Esophagus squamous epithelium (tissue), 5 donors: ENCODE data around the gene TDRD12. TPM values are rescaled to one million over a fixed set of nuclear protein-coding genes. Genes with fewer than 3 reads are reported as not detected.
"Not testable (repeated sequence)": the region's sequence is repeated elsewhere in the genome, so short reads cannot be mapped to it uniquely, and the experiment has no call there.

ENCODE experiments used
- DNase-seq: peaks from one replicate; lab custom pipeline; 2025; lab: John Stamatoyannopoulos, UW
- H3K27ac ChIP-seq, 4 donors: fragments of 200-600 bp; sonication (generic); one replicate each; pipeline ENCODE4 v1.5.1; 2016 to 2019; ENCODE audit warnings: mild to moderate bottlenecking in 1 of 4
- H3K27me3 ChIP-seq, 4 donors: fragments of 200-600 bp; sonication (generic); 1 replicate in 3 of 4; 2 replicates in 1 of 4; pipeline versions ENCODE4 v1.5.1 to v1.6.0; 2017 to 2021; ENCODE audit warnings: antibody characterized with exemption in 1 of 4
- H3K36me3 ChIP-seq, 3 donors: fragments of 200-600 bp; sonication (generic); one replicate each; pipeline ENCODE4 v1.5.1; 2016 to 2019
- H3K4me1 ChIP-seq, 3 donors: fragments of 200-600 bp; sonication (generic); one replicate each; pipeline ENCODE4 v1.5.1; 2017 to 2019
- H3K4me3 ChIP-seq, 4 donors: fragments of 200-600 bp; sonication (generic); 1 replicate in 3 of 4; 2 replicates in 1 of 4; pipeline ENCODE4 v1.5.1; 2016 to 2019; ENCODE audit warnings: mild to moderate bottlenecking in 2 of 4, moderate library complexity in 1 of 4
- H3K9me3 ChIP-seq, 3 donors: fragments of 200-600 bp; sonication (generic); one replicate each; pipeline ENCODE4 v1.5.1; 2016 to 2019
- CTCF ChIP-seq, 6 experiments: fragments of 450-650 bp in 4 of 6; fragments of 200-600 bp in 2 of 6; sonication (generic) in 2 of 6; IDR thresholded peaks; one replicate each; pipeline ENCODE4 v1.5.1; 2016 to 2019; ENCODE audit warnings: antibody characterized with exemption in 6 of 6, mild to moderate bottlenecking in 4 of 6, moderate library complexity in 4 of 6
- POLR2A ChIP-seq, 4 donors: fragments of 450-650 bp; IDR thresholded peaks; one replicate each; pipeline ENCODE4 v1.6.1; 2017; ENCODE audit warnings: antibody characterized with exemption in 4 of 4, mild to moderate bottlenecking in 4 of 4, moderate library complexity in 3 of 4
- WGBS, 2 donors: methylation state at CpG; one replicate each; pipeline ENCODE4 v1.1.5; 2018; 5-methylcytosine and 5-hydroxymethylcytosine counted together
- intact Hi-C: fragments of 100-400 bp; cut with DNase I; formaldehyde crosslinking; loops from one replicate; pipeline ENCODE4 v1.15.0; 2022
- total RNA-seq, 4 donors: library from RNA; depleted of rRNA; stranded (reverse); fragments of >200 nt; gene quantifications; one replicate each; pipeline ENCODE4 v1.1.0, GENCODE V29; 2016
- donor health status: DM: yes; HTN: yes; CAD: no.

TDRD12 gene
- total RNA-seq, 4 donors from 2014 or later = 0.18 to 1.7 (median 0.42) TPM; not detected in 1

GRCh38 chr19:32693151-32694108 lies 26.1 kb upstream of the TDRD12 start:
- TF ChIP-seq POLR2A (IDR thresholded peaks at IDR 0.05) = peak in 1 of 4 donors; percentile 15
- H3K4me1 ChIP-seq = peaks cover 32 to 68% (median 43%) of the 10 kb centered on the region in 3 donors
- H3K27me3 ChIP-seq, DNase-seq, H3K9me3 ChIP-seq, intact Hi-C loops: not testable (repeated sequence)
- peak overlapping the region; percentile 44 to 97 (median 84) for H3K27ac ChIP-seq
- WGBS, 2 donors = 74 to 75% methylated on average over 9 to 13 of the region's 20 CpGs
- peak overlapping the region; percentile 56 to 96 (median 80) for H3K4me3 ChIP-seq
- H3K36me3 ChIP-seq = peaks cover 0 to 30% (median 0%) of the 10 kb centered on the region in 3 donors

DNA sequence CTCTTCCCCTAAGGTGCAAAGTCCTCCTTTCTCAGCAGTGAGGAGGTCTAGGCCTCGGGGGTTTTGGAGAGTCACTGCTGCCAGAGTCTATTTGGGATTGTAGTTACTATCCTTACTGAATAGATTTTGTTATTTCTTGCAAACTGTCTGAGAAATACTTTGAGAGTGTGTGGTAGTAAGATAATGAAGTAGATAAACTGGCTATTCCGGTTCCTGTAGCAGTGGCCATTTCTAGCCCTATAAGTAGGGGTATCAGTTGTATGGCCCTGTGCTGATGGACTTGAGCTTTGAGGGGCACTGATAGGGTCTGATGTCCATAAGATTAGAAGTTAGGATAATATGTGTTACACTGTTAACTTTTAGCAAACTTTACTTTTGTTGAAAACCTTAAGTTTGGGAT lies 25.3 kb upstream of the TDRD12 start:
- Histone ChIP-seq H3K27ac (peak overlapping the region; percentile 44 to 97 (median 48)), H3K36me3 (peaks cover 0 to 39% (median 0%) of the 10 kb centered on the region in 3 donors), H3K4me3 (peak overlapping the region; percentile 3 to 96 (median 80)), H3K4me1 (peaks cover 32 to 68% (median 43%) of the 10 kb centered on the region in 3 donors)
- DNase-seq, intact Hi-C loops, H3K9me3 ChIP-seq, H3K27me3 ChIP-seq: not testable (repeated sequence)
- WGBS, 2 donors = 33 to 42% methylated on average over 2 of the region's 2 CpGs

GRCh38 chr19:32694851-32695250 lies 24.7 kb upstream of the TDRD12 start:
- Histone ChIP-seq H3K27ac (peak overlapping the region in 2 of 4 donors; percentile 46 to 97), H3K4me1 (peaks cover 32 to 65% (median 42%) of the 10 kb centered on the region in 3 donors), H3K36me3 (peaks cover 0 to 44% (median 4%) of the 10 kb centered on the region in 3 donors), H3K4me3 (peak overlapping the region in 3 of 4 donors; percentile 3 to 96 (median 91))
- H3K27me3 ChIP-seq, DNase-seq, intact Hi-C loops, H3K9me3 ChIP-seq: not testable (repeated sequence)
- 22 to 31% methylated on average over 2 of the region's 2 CpGs for WGBS, 2 donors

DNA sequence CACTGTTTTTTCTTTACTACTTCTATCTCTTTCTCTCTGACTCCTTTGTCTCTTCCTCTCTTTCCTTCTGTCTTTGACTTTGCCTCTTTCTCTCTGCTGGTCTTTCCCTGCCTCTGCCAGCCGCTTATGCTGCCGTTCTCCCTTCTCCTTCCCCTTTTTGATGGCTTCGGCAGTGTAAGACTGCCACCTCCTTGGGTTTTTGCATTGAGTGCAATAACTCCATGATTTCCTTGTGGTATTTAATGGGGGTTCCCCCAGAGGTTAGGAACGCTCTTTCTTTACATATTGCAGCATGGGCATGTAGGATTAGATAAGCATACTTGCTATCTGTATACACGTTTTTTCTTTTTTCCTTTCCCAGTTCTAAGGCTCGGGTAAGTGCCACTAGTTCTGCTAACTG lies 24.1 kb upstream of the TDRD12 start:
- H3K4me1 ChIP-seq = peaks cover 32 to 60% (median 39%) of the 10 kb centered on the region in 3 donors
- H3K9me3 ChIP-seq, H3K27me3 ChIP-seq, H3K27ac ChIP-seq, H3K4me3 ChIP-seq, DNase-seq, intact Hi-C loops: not testable (repeated sequence)
- H3K36me3 ChIP-seq = peaks cover 0 to 51% (median 7%) of the 10 kb centered on the region in 3 donors
- WGBS, 2 donors = 46 to 56% methylated on average over 6 of the region's 6 CpGs

DNA sequence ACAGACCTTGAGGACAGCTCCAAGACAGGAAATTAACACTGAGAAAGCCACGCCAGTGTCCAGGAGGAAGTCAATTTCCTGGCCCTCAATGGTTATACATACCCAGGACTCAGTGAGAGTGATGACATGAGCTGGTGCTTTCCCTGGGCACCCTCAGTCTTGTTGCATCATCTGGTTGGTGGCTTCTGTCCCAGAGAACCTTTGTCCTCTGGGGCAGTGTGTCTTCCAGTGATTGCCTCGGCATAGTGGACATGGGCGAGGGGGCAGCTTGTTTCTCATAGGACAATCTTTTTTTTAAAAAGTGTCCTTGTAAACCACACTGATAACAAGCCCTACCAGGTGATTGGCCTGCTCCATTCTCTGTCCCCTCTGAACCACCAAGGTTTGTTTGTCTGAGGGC lies 22.8 kb upstream of the TDRD12 start:
- DNase-seq, intact Hi-C loops, H3K27me3 ChIP-seq, H3K27ac ChIP-seq, H3K4me3 ChIP-seq, H3K9me3 ChIP-seq: not testable (repeated sequence)
- H3K36me3 ChIP-seq = peaks cover 0 to 53% (median 7%) of the 10 kb centered on the region in 3 donors
- WGBS, 2 donors = 58 to 89% methylated on average over 3 of the region's 3 CpGs
- H3K4me1 ChIP-seq = peaks cover 23 to 61% (median 32%) of the 10 kb centered on the region in 3 donors

DNA sequence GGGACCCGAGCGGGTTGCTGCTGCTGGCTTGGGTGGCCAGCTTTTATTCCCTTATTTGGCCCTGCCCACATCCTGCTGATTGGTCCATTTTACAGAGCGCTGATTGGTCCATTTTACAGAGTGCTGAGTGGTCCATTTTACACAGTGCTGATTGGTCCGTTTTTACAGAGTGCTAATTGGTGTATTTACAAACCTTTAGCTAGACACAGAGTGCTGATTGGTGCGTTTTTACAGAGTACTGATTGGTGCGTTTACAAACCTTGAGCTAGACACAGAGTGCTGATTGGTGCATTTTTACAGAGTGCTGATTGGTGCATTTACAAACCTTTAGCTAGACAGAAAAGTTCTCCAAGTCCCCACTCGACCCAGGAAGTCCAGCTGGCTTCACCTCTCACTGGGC lies 19.4 kb upstream of the TDRD12 start:
- H3K27me3 ChIP-seq, H3K4me3 ChIP-seq, intact Hi-C loops, H3K27ac ChIP-seq, DNase-seq: not testable (repeated sequence)
- WGBS, 2 donors = 85 to 96% methylated on average over 7 of the region's 7 CpGs
- peaks cover 0 to 40% (median 15%) of the 10 kb centered on the region in 3 donors for H3K4me1 ChIP-seq
- peaks cover 0 to 80% (median 7%) of the 10 kb centered on the region in 3 donors for H3K36me3 ChIP-seq
- peaks cover 0 to 12% (median 11%) of the 10 kb centered on the region in 3 donors for H3K9me3 ChIP-seq

DNA sequence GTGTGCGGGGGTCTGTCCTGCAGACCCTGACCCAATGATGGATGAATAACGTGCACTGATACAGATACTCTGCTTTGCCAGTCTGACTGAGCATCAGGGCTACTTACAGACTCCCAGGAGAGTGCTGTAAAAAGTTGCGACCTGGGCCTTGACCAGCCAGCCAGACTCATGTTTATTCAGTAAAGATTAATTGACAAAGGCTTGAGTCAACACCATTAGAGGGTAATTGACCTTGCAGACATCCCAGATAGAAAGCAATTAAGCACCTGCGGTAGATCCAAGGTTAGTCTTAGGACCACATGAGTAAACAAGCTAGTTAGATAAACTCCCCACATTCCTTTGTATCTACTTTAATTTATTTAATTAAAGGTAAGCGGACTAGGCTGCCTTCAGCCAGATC lies 17.6 kb upstream of the TDRD12 start:
- Histone ChIP-seq H3K4me3 (no peak overlapping the region), H3K27ac (peak overlapping the region in 2 of 4 donors; percentile 52 to 54), H3K4me1 (peaks cover 0 to 21% (median 6%) of the 10 kb centered on the region in 3 donors), H3K36me3 (peaks cover 0 to 81% (median 7%) of the 10 kb centered on the region in 3 donors), H3K9me3 (peaks cover 0 to 12% (median 11%) of the 10 kb centered on the region in 3 donors), H3K27me3 (no peaks in the 10 kb centered on the region)
- 53 to 63% methylated on average over 5 of the region's 5 CpGs for WGBS, 2 donors
- intact Hi-C loops = no loop called here
- no peak for DNase-seq
- no peak for TF ChIP-seq CTCF (IDR thresholded peaks at IDR 0.05)
- no peak for TF ChIP-seq POLR2A (IDR thresholded peaks at IDR 0.05)

DNA sequence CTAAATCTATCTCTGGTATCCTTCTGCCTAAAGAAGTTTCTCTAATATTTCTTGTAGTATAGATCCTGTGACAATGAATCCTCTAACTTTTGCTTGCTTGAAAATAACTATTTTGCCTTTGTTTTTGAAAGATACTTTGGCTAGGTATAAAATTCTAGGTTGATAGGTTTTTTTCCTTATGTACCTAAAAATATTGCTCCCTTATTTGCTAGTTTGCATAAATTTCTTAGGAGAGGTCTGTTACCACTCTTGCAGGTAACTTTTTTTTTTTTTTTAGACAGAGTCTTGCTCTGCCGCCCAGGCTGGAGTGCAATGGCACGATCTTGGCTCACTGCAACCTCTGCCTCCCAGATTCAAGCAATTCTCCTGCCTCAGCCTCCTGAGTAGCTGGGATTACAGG lies 15.6 kb upstream of the TDRD12 start:
- Histone ChIP-seq H3K4me1 (peaks cover 0 to 20% (median 6%) of the 10 kb centered on the region in 3 donors), H3K36me3 (peaks cover 0 to 74% (median 7%) of the 10 kb centered on the region in 3 donors), H3K9me3 (peaks cover 0 to 12% (median 11%) of the 10 kb centered on the region in 3 donors)
- H3K27me3 ChIP-seq, DNase-seq, H3K27ac ChIP-seq, H3K4me3 ChIP-seq, intact Hi-C loops: not testable (repeated sequence)
- WGBS, 2 donors = 96 to 100% methylated on average over 2 of the region's 2 CpGs
